Measurements from ENCODE around the gene NRN1. TPM values are rescaled to one million over a fixed set of nuclear protein-coding genes. Genes with fewer than 3 reads are reported as not detected.

The NRN1 gene
- polyA plus RNA-seq, 1 donor, result 3.6 TPM

DNA sequence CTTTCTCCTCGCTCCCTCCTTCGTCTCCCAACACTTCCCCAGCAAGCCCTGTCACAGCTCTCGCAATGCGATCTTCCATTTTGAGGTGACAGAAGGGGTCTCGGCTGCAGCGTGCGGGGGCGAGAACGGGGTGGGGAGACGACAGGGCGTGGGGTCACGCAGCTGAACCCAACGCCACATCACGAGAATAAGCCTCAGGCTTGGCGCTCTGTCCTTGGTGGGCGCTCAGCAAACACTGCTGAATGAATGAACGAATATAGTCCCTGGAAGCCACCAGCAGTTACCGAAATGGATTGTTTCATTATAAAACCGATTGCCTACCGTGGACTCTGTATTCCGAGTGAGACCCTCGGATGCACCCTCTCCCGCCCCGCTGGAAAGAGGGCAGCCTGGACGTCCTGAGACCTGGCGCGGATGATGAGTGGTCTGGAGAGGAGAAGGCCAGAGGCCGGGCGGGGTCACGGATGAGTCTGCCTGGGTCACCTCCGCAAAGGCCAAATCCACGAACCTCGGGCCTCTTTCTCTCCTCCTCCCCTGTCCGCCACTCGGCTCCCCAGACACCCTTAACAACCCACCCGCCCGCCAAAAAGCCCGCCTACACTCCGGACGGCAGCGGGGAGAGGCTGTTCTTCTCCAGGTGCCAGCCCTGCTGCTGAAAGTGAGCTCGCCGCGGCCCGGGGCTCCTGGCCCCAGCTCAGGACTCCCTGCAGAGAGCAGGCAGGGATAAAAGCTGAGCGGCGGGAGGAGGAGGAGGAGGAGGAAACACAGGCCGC is 3.7 kb downstream of the NRN1 start:
- DNase-seq, result no peak

DNA sequence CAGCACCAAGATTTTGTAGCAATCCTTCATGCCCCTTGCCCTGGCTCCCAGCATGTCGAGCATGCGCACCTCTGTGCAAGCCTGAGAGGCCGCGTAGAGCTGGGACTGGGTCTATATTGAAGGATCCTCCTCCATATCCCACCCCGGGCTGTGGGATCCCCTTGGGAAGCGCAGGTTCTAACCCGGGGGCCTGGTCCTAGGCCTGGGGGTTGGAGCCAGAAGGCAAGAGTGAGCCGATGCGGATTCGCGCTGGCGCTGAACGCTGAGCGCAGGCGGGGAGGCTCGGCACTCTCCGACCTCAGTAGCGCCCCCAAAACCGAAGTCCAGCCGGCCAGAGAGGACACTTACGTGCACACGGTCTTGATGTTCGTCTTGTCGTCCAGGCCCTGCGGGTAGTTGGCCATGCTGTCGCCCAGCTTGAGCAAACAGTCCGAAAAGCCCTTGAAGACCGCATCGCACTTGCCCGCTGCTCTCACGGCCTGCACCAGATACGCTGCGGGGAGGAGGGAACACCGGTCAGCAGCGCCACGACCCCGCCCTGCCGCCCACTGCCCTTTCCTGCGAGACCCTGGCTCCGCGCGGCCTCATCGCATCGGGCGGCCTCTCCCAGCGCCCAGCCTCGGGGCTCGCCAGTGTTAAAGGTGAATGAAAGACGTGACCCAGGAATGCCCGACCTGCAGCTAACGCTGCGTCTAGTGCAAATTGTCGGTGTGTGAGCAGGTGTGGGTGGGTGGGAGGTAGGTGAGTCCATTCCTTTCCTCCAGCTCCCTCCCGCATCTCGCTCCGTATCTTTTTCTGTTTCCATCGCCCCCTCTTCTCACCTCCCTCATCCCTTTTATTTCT is 4.5 kb downstream of the NRN1 start:
- no peak for DNase-seq

DNA sequence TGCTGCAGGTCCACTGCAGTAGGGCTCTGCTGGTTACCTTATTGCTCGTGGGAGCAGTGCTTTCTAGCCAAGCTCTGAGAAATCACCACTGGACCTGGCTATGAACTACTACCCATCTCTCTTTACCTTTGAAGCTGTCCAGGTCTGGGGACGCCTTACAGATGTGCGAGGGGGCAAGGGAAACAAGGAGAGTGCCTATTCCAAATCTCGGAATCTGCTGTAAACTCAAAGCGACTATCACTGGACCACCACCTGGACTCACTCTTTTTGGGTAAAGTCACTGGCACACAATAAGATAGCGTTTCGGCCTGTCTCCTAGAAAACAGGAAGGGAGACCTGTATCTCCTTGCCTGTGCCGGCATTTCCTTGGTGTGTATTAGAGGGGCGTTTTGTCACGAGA is 5.3 kb downstream of the NRN1 start:
- DNase-seq, result no peak

GRCh38 chr6:5999688-6000608 is 6.8 kb downstream of the NRN1 start:
- no peak for DNase-seq

DNA sequence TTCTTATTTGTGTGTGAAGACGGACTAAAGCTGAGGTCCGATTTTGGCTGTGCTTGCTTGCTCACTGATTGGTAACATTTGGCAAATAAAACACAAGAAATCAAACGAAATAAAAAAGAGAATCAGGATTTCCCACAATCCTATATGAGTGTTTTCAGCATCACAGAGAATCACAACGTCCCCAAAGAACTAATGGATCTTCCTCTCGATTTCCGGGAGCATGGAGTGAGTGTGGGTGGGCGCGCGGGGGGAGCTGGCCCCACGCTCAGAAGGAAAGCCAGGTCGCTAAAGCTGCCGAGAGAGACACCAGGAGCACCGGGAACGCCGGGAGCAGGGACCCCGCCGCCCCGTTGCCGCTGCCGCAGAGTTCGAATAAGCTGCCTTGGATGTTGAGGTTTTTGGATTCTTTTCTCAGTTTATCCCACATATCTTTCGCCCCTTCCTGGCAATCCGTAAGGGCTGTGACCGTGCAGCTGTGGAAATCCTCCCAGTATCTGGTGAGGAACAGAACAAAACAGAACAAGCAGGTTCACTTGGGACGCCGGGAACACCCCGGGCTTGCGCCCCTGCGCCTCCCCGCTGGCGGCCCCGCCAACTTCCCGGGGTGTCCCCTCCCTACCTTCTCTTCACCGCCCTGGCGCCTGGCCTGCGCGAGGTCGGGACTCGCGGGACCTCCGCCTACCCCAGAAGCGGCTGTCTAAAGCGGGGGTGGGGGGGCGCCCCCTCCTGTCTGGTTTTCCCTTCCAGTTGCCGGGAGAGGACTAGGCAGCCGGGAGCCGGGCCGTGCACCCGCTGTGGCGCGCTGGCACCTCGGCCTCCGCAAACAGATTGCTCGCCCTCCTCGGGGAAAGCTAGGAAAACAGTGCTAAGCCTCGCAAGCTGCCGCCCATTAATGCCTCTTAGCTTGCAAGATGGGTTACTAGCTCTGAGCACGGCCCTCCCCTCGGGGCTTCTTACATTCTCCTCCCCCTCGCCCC is 7.7 kb downstream of the NRN1 start:
- peak; percentile 26 for DNase-seq

- DNase-seq, result peak; percentile 18
These were observed 8.5 kb downstream of the NRN1 start for GRCh38 chr6:5998236-5998635.

DNA sequence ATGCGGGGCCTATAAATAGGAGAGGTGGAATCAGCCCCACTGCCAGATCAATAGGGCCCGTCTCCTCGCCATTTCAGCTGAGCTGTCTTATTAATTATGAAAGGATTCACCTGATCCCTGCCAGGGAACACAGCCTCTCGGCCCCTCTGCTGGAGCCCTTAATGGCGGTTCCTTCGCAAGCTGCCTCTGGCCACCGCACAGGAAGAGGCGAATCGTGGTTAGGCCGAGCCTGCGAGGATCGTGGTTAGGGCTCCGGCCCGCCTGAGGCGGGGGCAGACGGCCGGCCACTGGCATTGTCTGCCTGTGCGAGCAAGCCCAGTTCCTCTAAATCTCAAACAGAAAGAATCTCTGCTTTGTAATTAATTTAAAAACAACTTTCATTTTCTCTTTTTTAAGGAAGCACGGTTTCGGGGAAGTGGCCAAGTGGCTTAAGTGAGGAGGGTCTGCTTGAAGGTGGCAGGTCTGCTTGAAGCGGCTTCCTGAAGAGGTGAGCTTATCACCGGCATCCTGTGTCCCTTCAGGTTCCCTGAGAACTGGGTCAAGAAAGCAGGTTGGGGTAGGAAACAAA is 9.2 kb downstream of the NRN1 start:
- peak; percentile 31 for DNase-seq

- DNase-seq, result peak; percentile 61
These were observed 9.9 kb downstream of the NRN1 start for GRCh38 chr6:5996714-5997419.

DNA sequence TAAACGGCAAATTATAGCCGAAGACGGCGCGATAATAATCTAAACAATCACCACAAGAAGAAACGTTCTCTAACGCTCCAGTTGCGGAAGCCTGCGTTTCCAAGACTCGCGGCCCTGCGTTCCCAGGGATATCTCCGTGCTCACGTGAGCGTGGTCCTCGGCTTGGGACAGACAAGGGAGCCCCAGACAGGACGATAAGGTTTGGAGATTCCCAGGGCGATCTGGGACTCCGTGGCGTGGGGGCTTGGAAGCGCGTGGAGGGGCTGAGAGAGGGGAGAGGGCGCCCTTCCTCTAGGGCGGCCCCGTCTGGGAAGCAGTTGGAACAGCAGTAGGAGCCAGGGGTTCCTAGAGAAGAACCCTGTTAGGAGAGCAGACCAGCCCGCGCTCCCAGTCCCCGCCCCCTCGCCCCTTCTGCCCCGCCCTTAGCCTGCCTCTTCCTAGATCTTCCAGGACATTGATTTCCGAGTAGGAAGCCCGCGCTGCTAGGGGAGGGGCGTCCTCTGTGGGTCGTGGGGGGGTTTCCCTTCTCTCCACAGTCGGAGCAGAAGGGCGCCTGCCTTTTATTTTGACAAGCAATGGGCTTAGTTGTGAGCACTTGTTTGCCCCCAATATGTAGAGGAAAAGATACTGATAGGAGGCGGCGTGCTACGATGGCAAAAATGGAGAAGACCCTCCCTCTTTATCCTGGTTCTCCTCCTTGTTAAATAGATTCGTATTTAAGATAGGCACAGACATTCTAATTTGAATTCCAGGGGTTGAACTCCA is 10.6 kb downstream of the NRN1 start:
- DNase-seq, result peak; percentile 61

DNA sequence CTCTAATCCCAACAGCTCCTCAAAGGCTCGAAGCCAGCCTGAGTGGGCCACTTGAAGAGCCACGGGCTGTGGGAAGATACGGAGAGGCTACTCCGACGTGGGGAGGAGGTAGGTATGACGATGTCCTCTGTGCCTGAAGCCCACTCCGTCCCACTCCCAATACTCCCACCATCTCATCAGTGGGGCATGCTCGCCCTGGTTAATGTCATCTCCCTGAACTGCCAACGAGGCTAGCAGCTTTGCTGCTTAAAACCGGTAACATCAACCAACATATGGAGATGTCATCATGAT is 11.1 kb downstream of the NRN1 start:
- DNase-seq, result no peak

DNA sequence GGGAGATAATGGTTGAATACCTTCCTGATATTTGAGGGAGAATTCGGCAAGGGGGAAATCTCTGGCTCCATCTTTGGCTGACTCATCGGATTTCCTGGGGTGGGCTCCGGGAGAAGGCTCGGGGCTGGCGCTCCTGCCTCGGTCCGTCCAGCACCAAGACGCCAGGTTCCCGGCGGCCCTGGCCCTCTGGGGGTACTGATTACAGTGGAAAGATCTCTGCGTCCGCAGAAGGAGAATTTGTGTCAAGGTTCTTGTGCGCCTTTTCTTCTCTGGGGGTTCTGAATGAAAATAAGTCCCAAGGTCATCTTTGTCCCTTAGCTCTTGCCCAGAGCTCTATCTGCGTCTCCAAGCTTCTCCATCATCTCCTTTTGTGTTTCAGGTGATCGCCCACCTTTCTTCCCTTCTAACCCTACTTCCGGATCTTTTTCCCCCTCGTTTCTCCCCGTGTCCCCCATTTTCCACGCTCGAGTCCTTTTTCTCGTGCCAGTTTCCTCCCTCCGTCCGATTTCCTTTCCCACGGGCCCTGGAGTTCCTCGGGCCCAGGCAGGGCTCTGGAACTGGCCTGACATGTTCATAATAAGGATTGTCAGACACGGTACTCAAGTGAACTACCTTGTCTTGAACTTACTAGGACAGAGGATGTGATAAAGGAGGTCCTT is 11.6 kb downstream of the NRN1 start:
- DNase-seq, result no peak

- DNase-seq, result no peak
These were observed 12.3 kb downstream of the NRN1 start for GRCh38 chr6:5994234-5994998.

- no peak for DNase-seq
These were observed 14.0 kb downstream of the NRN1 start for GRCh38 chr6:5992551-5993225.

DNA sequence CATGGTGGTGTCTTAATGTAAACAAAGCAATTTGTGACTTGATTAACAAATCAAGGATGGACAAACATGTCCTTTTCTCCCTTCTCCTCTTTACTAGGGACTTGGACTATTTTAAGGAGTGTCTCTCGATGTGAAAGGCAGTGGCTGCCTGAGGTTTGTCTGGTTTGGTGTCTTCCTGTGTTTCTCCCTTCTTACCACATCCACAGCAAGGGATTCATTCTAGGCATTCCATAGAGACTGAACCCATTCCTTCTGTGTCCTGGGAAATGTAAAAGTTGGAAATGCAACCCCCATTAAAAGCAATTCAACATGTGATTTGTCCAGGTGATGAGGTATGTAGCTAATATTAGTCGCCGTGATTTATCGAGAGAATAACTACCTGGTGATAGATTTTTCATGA is 15.9 kb downstream of the NRN1 start:
- DNase-seq, result no peak

DNA sequence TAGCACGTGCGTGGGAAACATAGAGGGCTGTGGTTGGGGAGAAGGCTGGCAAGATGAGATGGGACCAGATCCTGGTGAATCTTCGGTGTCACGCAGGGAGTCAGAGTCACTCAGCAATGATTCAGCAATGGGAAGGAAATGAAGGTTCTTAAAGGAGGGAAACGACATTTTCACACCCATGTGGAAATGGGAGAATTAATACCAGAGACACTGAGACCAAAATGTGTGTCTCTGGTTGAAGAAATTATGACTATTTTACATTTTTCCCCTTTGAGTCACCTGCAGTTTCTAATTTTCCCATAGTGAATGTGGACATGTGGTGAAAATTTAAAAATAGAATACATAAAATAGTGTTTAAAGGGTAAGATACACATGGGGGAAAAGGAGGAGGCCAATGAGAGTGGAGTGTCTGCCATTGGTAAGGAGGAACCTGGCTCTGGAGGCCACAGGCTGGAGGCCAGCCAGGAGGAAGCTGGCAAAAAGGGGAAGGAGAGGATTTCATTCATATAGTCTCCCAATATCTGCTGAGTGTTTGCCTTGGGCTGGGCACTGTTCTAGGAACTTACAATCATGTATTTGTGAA is 17.5 kb downstream of the NRN1 start:
- DNase-seq, result no peak

GRCh38 chr6:5986861-5987260 is 19.9 kb downstream of the NRN1 start:
- DNase-seq, result no peak
